HG03103 (cell line): ENCODE data around the gene RNF208.
"Not testable (repeated sequence)": the region's sequence is repeated elsewhere in the genome, so short reads cannot be mapped to it uniquely, and the experiment has no call there.

Experiments
- ATAC-seq: cut with Tn5 transposase; IDR thresholded peaks from one replicate; pipeline ENCODE4 v1.9.1; 2021; ENCODE audit warnings: low read depth; ENCODE audit not compliant: unreplicated experiment

The RNF208 gene

DNA sequence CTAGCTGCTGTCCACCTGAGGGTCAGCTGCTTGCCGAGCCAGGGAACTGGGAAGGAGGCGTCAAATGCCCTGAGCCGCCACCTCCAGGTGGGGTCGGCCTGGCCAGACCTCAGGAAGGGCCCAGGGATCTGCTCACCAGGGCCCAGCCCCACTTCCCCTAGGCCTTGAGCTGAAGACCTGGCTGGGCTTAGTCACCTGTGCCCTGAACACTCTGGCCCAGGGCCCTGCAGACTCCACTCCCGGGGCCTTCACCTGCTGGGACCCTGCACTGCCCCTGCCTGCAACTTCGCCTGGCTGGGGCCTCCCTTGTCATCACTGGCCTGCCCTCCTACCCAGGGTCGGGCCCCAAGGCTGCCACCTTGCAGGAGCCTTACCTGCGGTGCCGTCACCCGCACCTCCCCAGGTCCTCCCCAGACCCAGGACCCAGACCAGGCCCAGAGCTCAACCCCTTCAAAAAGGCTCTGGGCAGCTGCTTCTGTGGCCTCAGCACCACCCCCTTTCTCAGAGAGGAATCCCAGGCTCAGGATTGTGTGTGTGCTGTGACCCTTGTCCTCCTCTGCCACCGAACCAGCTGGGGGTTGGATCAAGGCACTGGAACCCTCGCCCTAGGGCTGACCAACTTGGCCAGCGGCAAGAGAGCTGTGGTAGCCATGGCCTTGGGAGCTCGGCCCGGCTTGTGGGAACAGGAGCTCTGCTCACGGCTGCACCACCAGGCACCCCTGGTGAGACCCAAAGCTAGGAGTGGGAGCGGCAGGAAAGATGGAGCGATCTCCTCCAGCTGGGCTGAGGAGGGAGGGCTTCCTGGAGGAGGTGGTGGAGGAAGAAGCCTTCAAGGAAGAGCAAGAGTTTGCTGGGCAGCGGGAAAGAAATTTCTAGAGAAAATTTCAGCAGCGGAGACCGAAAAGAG, 31.9 kb upstream of the RNF208 start:
- no peak for ATAC-seq

DNA sequence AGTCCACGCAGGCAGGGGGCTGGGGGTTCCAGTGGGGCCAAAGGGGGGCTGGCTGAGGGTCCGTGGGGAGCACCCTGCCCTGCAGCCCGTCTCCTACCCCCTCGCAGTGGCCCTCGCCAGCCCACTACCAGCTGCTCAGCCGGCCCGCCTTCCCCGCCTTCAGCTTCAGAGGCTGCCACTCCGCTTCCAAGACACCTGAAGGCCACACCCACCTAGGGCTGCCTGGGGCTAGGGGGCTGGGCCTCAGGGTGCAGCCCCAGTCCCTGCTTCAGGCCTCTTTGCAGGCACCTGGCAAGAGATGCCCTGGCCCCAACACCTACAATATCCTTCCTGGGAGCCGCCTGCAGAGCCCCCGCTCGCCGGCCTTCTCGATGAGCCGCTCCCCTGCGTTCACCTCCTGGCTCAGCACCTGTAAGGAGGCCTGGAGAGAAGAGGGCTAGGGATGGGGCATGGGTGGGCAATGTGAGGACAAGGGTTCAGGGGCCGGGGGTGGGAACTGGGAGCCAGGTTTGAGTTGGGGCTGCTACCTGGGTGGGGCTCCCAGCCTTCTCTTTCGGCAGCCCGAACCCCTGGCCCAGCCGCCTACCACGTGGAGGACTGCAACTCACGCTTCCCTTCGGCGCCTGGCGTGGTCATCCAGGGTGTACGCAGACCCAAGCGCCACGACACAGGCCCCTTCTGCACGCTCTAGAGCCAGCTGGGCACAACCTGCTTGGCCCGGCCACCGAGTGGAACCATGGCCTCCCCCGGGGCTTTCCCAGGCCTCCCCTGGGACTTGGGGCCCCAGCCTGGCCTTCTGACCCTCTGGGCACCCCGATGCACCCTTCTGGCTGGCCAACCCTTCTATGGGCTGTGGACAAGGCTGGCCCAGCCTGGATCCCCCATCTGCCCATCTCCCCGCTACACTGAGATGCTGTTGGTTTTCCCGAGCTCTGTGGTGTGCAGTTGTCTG, 30.8 kb upstream of the RNF208 start:
- no peak for ATAC-seq

GRCh38 chr9:137251490-137252268, 29.6 kb upstream of the RNF208 start:
- ATAC-seq, result no peak

DNA sequence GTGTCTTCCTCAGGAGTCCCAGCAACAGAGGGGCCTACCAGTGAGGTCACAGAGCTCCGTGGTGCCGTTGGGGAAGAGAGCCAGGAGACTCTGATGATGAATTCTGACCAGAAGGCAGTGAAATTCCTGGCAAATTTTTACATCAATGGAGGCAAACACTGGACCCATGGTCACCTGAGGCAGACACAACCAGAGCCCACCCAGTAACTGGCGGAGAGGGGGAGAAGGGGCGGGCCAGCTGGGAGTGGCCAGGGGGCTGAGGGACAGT, 29.1 kb upstream of the RNF208 start, which contains the start of gene STPG3:
Gene STPG3, plus strand, starts transcription at position 93 of the 268 bp plus-strand sequence. Its CDS starts 1 bp downstream, at position 94.
- no peak for ATAC-seq

- ATAC-seq, result no peak
Measured at GRCh38 chr9:137250329-137251193, 28.5 kb upstream of the RNF208 start.

DNA sequence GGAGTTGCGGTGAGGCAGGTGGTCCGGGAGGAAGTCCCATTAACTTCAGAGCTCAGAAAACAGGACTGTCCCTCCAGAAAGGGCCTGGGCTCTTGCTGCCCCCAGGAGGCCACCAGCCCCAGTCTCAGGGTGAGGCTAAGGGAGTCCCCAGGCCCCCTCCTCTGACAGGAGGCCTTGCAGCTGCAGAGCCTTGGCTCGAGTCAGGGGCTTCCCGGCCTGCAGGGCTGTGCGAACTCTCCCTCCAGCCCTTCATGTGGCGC, 25.8 kb upstream of the RNF208 start:
- ATAC-seq, result no peak

GRCh38 chr9:137247135-137247915, 25.3 kb upstream of the RNF208 start:
- ATAC-seq, result no peak

- no peak for ATAC-seq
Measured at GRCh38 chr9:137245450-137246421, 23.7 kb upstream of the RNF208 start.

GRCh38 chr9:137244486-137245449, 22.7 kb upstream of the RNF208 start:
- no peak for ATAC-seq

DNA sequence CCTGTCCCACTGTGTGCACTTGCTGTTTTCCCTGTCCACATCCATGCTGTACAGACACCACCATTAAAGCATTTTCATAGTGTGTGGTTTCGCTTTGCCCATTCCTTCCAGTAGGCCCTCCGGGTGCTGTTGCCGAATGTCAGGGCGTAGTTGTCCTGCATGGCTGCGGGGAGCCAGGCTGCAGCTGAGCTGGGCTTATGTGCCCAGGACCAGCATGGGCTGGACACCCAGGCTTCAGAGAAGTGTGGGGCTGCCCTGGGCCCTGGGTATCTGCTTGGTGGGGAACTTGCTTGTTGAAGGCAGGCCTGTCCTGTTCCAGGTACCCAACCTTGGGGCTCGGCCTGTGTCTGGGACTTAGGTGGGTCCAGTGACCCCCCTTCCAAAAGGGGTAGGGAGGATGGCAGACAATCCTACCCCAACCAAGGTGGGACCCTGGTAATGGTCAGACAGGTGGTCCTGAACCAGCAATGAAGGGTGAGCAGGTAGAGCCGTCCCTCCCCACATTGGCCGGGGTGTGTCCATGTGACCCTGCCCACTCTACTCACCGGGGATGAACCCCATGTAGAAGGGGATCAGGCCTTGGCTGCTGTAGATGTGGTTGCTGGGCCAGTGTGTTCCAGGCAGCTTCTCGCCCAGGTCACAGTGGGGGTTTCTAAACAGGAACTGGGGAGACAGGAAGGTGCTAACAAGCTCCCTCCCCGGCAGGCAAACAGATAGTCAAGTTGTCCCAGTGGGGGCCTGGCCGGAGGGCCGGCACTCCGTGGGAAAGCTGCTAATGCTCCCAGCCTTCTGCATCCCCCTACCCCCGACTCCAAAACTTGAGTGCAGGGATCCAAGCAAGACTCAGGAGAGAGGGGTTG, 21.8 kb upstream of the RNF208 start:
- ATAC-seq, result no peak

DNA sequence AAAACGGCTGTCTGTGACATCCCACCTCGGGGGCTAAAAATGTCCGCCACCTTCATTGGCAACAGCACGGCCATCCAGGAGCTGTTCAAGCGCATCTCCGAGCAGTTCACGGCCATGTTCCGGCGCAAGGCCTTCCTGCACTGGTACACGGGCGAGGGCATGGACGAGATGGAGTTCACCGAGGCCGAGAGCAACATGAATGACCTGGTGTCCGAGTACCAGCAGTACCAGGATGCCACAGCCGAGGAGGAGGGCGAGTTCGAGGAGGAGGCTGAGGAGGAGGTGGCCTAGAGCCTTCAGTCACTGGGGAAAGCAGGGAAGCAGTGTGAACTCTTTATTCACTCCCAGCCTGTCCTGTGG, 21.2 kb upstream of the RNF208 start:
- not testable (repeated sequence) for ATAC-seq

- ATAC-seq, result no peak
Measured at GRCh38 chr9:137242269-137243203, 20.5 kb upstream of the RNF208 start.

DNA sequence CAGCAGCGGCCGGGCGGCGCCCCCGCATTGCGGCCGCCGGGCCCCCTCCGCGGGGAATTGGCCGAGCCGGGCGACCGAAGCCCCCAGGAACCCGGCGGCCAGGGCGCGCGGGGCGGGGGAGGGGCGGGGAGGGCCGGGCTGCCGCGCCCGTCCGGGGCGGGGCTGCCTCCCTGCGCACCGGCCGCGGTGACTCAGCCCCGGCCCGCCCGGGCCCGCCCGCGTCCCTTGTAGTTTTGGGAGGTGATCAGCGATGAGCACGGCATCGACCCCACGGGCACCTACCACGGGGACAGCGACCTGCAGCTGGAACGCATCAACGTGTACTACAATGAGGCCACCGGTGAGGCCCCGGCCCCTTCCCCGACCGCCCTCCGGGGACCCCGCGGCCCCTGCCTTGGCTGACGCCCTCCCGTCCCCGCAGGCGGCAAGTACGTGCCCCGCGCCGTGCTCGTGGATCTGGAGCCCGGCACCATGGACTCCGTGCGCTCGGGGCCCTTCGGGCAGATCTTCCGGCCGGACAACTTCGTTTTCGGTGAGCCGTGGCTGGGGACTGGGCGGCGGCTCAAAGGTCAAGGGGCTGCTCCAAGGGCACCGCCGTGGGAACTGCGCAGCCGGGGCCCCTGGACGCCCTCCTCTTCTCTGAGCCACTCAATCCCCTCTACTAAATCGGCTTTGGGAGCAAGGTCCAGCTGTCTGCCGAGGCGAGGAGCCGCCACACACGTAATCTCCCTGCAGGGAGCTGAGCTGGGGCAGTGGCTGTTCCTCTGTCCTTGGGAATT, 19.6 kb upstream of the RNF208 start:
- ATAC-seq, result no peak

DNA sequence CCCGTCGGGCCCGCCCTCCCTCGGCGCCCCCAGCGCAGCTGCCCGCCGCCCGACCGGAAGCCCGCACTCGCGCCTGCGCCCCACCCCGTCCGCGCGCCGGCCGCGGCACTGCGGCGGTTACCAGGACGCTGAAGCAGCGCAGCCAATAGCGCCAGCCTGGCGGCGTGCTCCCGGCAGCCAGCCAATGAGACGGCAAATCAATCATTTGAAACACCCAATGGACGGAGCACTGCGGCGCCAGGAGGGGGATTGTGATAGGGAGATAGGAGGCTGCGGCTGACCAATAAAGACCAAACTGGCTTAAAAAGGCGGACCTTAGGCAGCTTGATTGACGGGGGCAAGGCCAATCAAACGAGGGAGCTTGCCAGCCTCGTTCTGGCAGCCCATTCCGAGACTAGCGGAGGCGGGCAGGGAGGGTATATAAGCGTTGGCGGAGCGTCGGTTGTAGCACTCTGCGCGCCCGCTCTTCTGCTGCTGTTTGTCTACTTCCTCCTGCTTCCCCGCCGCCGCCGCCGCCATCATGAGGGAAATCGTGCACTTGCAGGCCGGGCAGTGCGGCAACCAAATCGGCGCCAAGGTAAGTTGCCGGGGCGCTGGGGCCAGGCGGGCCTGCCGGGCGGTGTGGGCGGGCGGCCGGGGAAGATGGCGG, 18.9 kb upstream of the RNF208 start, which contains the start of gene TUBB4B:
Gene TUBB4B, plus strand, starts transcription at position 447 of the 649 bp plus-strand sequence. Its CDS starts 74 bp downstream, at position 521.
- ATAC-seq, result peak; percentile 72
